Right renal cortex interstitium (tissue), 3 donors: ENCODE data around the gene ABITRAM. TPM values are rescaled to one million over a fixed set of nuclear protein-coding genes. Genes with fewer than 3 reads are reported as not detected.

Experiments used
- DNase-seq, 3 donors: peaks; one replicate each; pipeline ENCODE4 v3.0.0-alpha.2; 2013; ENCODE audit warnings: low read depth in 3 of 3, low spot score in 2 of 3
- polyA plus RNA-seq, 3 donors: library from polyadenylated mRNA; unstranded; fragments of 120-200 nt; gene quantifications; one replicate each; pipeline ENCODE4 v1.2.1, GENCODE V29; 2013; ENCODE audit not compliant: insufficient read length in 3 of 3

Gene ABITRAM
- polyA plus RNA-seq, 3 donors: 30.1 to 33.2 (median 31.0) TPM

DNA sequence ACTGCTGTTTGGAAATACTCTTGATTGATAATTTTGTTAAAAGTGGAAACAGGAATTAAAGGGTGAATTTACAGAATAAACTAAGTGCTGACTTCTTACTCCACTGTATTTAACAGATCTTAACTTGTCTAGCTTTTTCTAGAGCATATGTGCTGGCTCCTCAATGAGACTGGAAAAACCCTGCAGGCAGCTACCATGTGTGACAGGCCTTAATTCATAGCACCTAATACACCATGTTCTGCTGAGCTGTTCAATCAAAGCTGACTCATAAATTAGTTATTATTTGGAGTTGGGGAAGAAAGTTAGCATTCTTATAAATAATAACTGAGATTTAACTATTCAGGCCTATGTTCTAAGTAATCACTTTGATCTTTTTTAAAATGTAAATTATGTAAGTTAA lies 49.7 kb downstream of the ABITRAM start:
- no peak for DNase-seq

Other genes with a start within 250 kb of the ABITRAM start
- not detected for gene ACTL7B, start 78.4 kb upstream of the ABITRAM start, polyA plus RNA-seq
- not detected for gene ACTL7A, start 72.1 kb upstream of the ABITRAM start, polyA plus RNA-seq
- gene ELP1, start 276 bp upstream of the ABITRAM start, polyA plus RNA-seq: 10 to 100 TPM; 42.4 to 45.0 (median 42.8) TPM
- 10 to 100 TPM; 69.7 to 80.8 (median 69.9) TPM for gene CTNNAL1, start 79.1 kb downstream of the ABITRAM start, polyA plus RNA-seq
- 10 to 100 TPM; 65.9 to 70.3 (median 69.0) TPM for gene TMEM245, start 185.5 kb downstream of the ABITRAM start, polyA plus RNA-seq
- 1 to 10 TPM; 2.2 to 3.7 (median 3.1) TPM for gene FRRS1L, start 232.8 kb downstream of the ABITRAM start, polyA plus RNA-seq